ENCODE data around the gene EPX. TPM values are rescaled to one million over a fixed set of nuclear protein-coding genes. Genes with fewer than 3 reads are reported as not detected.

Gene EPX
- total and polyA plus RNA-seq, 2 of the 4 experiments (the other 2 are of a cell fraction) = not detected

- H3K4ac ChIP-seq (ENCODE audit: low read depth, low read length) = no peak overlapping the region
- TF ChIP-seq ELK1 (IDR thresholded peaks at IDR 0.05; ENCODE audit: borderline replicate concordance, low read depth, low read length) = no peak
- no peak for TF ChIP-seq RFX5 (IDR thresholded peaks at IDR 0.05; ENCODE audit: low read depth, low read length)
- no peak for TF ChIP-seq RAD21 (IDR thresholded peaks at IDR 0.05; ENCODE audit: low read length)
- no peak for TF ChIP-seq MXI1 (IDR thresholded peaks at IDR 0.05; ENCODE audit: borderline replicate concordance, low read depth, low read length)
- TF ChIP-seq CTCF (conservative IDR thresholded peaks at IDR 0.05; ENCODE audit: low read depth, low read length) = no peak
- no peak overlapping the region for H3K4me3 ChIP-seq (ENCODE audit: insufficient read depth, low read depth, low read length)
- intact Hi-C loops (cut with micrococcal nuclease) = no loop called here
- no peaks in the 10 kb centered on the region for H3K9me1 ChIP-seq (ENCODE audit: insufficient read depth, low read length)
- no CpG with 5 or more reads among the region's 5 CpGs for WGBS, 2 experiments (ENCODE audit: extremely low coverage in 2 of 2, insufficient read length in 1 of 2)
- H2BK20ac ChIP-seq (ENCODE audit: low read depth, low read length) = no peak overlapping the region
- H3K56ac ChIP-seq (ENCODE audit: extremely low read depth, insufficient read depth, low read length) = no peak overlapping the region
- BruUV-seq (replicated peaks) = no TSS peak
- no peak overlapping the region for H3K18ac ChIP-seq (ENCODE audit: low read depth, low read length)
- H2AK5ac ChIP-seq (ENCODE audit: low read depth, low read length) = no peak overlapping the region
- H3K27me3 ChIP-seq (ENCODE audit: control insufficient read depth, insufficient read depth, low read length) = no peaks in the 10 kb centered on the region
- H2AFZ ChIP-seq (replicated peaks; ENCODE audit: low read length, poor library complexity) = no peak overlapping the region
- H4K8ac ChIP-seq (ENCODE audit: low read depth in 2 of 2, low read length in 2 of 2) = no peak overlapping the region
- H3K23ac ChIP-seq (ENCODE audit: low read depth, low read length) = no peak overlapping the region
- H3K27ac ChIP-seq (ENCODE audit: insufficient read depth, low read length) = no peak overlapping the region
- H4K5ac ChIP-seq (ENCODE audit: low read depth, low read length) = no peak overlapping the region
- H2BK120ac ChIP-seq (ENCODE audit: low read depth, low read length) = no peak overlapping the region
- POLR2A ChIA-PET (ENCODE audit: unreplicated experiment) = no interaction called here
- dilution Hi-C loops (cut with HindIII; ENCODE audit: low sequenced_read_pairs, unreplicated experiment) = no loop called here
- H3K4me1 ChIP-seq (ENCODE audit: control insufficient read depth, insufficient read depth, low read length) = no peaks in the 10 kb centered on the region
- H3K14ac ChIP-seq (replicated peaks; ENCODE audit: low read depth, low read length) = no peak overlapping the region
- DNase-seq (no peak), ATAC-seq (ENCODE audit: low read depth) (no peak)
- H3K9me3 ChIP-seq (ENCODE audit: control insufficient read depth, insufficient read depth, low read length) = no peaks in the 10 kb centered on the region
- H3K9ac ChIP-seq (ENCODE audit: low read depth, low read length) = no peak overlapping the region
- H3K36me3 ChIP-seq (ENCODE audit: control insufficient read depth, insufficient read depth, low read length) = peaks cover 25% of the 10 kb centered on the region
- H4K20me1 ChIP-seq (ENCODE audit: insufficient read depth, low read length) = no peaks in the 10 kb centered on the region
- H3K79me1 ChIP-seq (ENCODE audit: low read depth in 1 of 2, low read length in 2 of 2) = no peaks in the 10 kb centered on the region
- no peak overlapping the region for H2BK5ac ChIP-seq (ENCODE audit: low read depth, low read length, poor library complexity, severe bottlenecking)
- H2BK15ac ChIP-seq (ENCODE audit: low read depth, low read length) = no peak overlapping the region
- CTCF ChIA-PET = interaction anchor here (0.6 kb wide), 1 partner anchor 274 kb away, joined by 6 read pairs; no protein-coding TSS in a partner anchor
- H4K91ac ChIP-seq (ENCODE audit: insufficient read depth, low read depth, low read length) = no peak overlapping the region
- no peak overlapping the region for H3K4me2 ChIP-seq (ENCODE audit: low read depth, low read length)
- in situ Hi-C loops (cut with MboI; ENCODE audit: low sequenced_read_pairs) = no loop called here
- H2AK9ac ChIP-seq (replicated peaks; ENCODE audit: low read depth, low read length, poor library complexity) = no peak overlapping the region
These were observed 15.8 kb downstream of the EPX start for GRCh38 chr17:58208344-58208743.
